ENCODE data around the gene KCNAB3.

The KCNAB3 gene

DNA sequence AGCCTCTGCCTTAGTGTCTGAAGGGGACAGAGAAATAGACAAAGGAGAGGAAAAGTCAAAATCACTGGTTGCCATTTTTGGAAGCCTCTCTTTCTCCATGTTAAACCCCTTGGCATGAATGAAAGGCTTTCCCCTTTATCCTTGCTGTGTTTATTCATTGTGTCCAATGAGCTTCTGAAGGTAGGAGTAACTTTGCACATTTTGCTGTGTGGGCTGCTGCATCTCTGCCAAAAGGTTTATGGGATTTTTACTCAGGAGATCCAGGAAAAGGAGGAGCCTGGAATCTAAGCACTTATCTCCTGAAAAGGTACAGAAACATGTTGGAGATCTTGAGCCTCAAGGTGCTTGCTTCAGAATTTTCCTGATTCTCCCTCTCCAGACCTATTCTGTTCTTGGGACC, 6.2 kb upstream of the KCNAB3 start:
- H3K36me3 Mint-ChIP-seq (ENCODE audit: low read depth): peaks cover 50% of the 10 kb centered on the region
- peak overlapping the region in 2 of 3 experiments; percentile 56 for H3K27ac Mint-ChIP-seq
- H3K4me1 Mint-ChIP-seq: peaks cover 34% of the 10 kb centered on the region
- no peaks in the 10 kb centered on the region for H3K27me3 Mint-ChIP-seq (ENCODE audit: low read depth)
- H3K4me3 Mint-ChIP-seq: peak overlapping the region; percentile 43 to 78 (median 56)
- no peaks in the 10 kb centered on the region for H3K9me3 Mint-ChIP-seq
- TF ChIP-seq, protein P1, sequence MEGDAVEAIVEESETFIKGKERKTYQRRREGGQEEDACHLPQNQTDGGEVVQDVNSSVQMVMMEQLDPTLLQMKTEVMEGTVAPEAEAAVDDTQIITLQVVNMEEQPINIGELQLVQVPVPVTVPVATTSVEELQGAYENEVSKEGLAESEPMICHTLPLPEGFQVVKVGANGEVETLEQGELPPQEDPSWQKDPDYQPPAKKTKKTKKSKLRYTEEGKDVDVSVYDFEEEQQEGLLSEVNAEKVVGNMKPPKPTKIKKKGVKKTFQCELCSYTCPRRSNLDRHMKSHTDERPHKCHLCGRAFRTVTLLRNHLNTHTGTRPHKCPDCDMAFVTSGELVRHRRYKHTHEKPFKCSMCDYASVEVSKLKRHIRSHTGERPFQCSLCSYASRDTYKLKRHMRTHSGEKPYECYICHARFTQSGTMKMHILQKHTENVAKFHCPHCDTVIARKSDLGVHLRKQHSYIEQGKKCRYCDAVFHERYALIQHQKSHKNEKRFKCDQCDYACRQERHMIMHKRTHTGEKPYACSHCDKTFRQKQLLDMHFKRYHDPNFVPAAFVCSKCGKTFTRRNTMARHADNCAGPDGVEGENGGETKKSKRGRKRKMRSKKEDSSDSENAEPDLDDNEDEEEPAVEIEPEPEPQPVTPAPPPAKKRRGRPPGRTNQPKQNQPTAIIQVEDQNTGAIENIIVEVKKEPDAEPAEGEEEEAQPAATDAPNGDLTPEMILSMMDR (IDR thresholded peaks at IDR 0.05; ENCODE audit: unreplicated experiment in 3 of 3): no peak

GRCh38 chr17:7932949-7933348, 3.3 kb upstream of the KCNAB3 start:
- H3K4me3 Mint-ChIP-seq: peak overlapping the region; percentile 95 to 98 (median 96)
- peaks cover 28% of the 10 kb centered on the region for H3K36me3 Mint-ChIP-seq (ENCODE audit: low read depth)
- no peaks in the 10 kb centered on the region for H3K9me3 Mint-ChIP-seq
- peak overlapping the region; percentile 67 to 92 (median 83) for H3K27ac Mint-ChIP-seq
- no peaks in the 10 kb centered on the region for H3K27me3 Mint-ChIP-seq (ENCODE audit: low read depth)
- TF ChIP-seq, protein P1 (IDR thresholded peaks at IDR 0.05; ENCODE audit: unreplicated experiment in 3 of 3): no peak
- H3K4me1 Mint-ChIP-seq: peaks cover 42% of the 10 kb centered on the region

DNA sequence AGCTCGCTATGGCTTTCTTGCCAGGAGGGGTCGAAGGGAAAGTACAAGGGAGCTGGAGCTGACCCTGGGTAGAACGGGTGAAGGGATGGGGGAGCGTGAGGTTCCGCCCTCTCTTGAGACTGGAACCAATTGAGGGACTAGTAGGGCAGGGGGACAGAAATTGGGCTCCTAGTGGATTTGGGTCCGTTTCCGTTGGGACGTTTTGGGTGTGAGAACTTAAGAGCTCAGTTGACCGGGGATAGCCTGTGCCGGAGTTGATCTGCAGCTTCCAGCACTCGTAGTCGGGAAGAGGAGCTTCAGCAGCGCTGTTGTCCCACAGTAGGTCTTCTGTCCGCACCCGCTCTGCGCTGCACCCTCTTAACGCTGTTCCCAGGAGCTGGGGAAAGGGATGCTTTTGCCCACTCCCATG, 2.8 kb upstream of the KCNAB3 start:
- Mint-ChIP-seq H3K36me3 (ENCODE audit: low read depth) (peaks cover 31% of the 10 kb centered on the region), H3K4me3 (peak overlapping the region; percentile 95 to 98 (median 96)), H3K27ac (peak overlapping the region; percentile 67 to 92 (median 83)), H3K4me1 (peaks cover 42% of the 10 kb centered on the region), H3K27me3 (ENCODE audit: low read depth) (no peaks in the 10 kb centered on the region), H3K9me3 (no peaks in the 10 kb centered on the region)
- TF ChIP-seq, protein P1 (IDR thresholded peaks at IDR 0.05; ENCODE audit: unreplicated experiment in 3 of 3): no peak

GRCh38 chr17:7931709-7932482, 2.2 kb upstream of the KCNAB3 start, which contains the start of the genes CNTROB and TRAPPC1:
CNTROB (plus strand) TSS chr17:7932206; CDS start chr17:7933080, 874 bp downstream.
TRAPPC1 (minus strand) TSS chr17:7931946; CDS start chr17:7931829, 117 bp downstream.
- Mint-ChIP-seq H3K27me3 (ENCODE audit: low read depth) (no peaks in the 10 kb centered on the region), H3K4me1 (peaks cover 42% of the 10 kb centered on the region), H3K4me3 (peak within 1 kb of the TSS; percentile 95 to 98 (median 96)), H3K27ac (peak within 1 kb of the TSS; percentile 67 to 92 (median 83)), H3K36me3 (ENCODE audit: low read depth) (peaks cover 30% of the 10 kb centered on the region), H3K9me3 (no peaks in the 10 kb centered on the region)
- TF ChIP-seq, protein P1 (IDR thresholded peaks at IDR 0.05; ENCODE audit: unreplicated experiment in 3 of 3): no peak

- no peak overlapping the region for H3K27ac Mint-ChIP-seq
- no peaks in the 10 kb centered on the region for H3K9me3 Mint-ChIP-seq
Observed at GRCh38 chr17:7930841-7931631, 1.4 kb upstream of the KCNAB3 start.

More at GRCh38 chr17:7930841-7931631, 1.4 kb upstream of the KCNAB3 start:
- Mint-ChIP-seq H3K4me1 (peaks cover 42% of the 10 kb centered on the region), H3K36me3 (ENCODE audit: low read depth) (peaks cover 22% of the 10 kb centered on the region), H3K4me3 (peak overlapping the region; percentile 95 to 98 (median 96)), H3K27me3 (ENCODE audit: low read depth) (no peaks in the 10 kb centered on the region)
- TF ChIP-seq, protein P1 (IDR thresholded peaks at IDR 0.05; ENCODE audit: unreplicated experiment in 3 of 3): no peak
